Prostate gland (tissue), 2 donors: ENCODE data around the gene RPUSD1. TPM values are rescaled to one million over a fixed set of nuclear protein-coding genes. Genes with fewer than 3 reads are reported as not detected.

Source experiments
- DNase-seq: peaks from one replicate; pipeline ENCODE4 v3.0.0-alpha.2; 2019; ENCODE audit warnings: low spot score
- H3K27ac ChIP-seq, 2 donors: fragments of 200-600 bp; sonication (generic); 2 replicates each; pipeline ENCODE4 v1.5.1; 2017 to 2019
- H3K27me3 ChIP-seq: fragments of 200-600 bp; sonication (generic); replicated peaks from 2 replicates; pipeline ENCODE4 v1.5.1; 2019; ENCODE audit not compliant: insufficient read depth
- H3K36me3 ChIP-seq, 2 donors: fragments of 200-600 bp; sonication (generic); 1 replicate in 1 of 2; 2 replicates in 1 of 2; pipeline versions ENCODE4 v1.5.1 to v1.8.1; 2017 to 2019
- H3K4me1 ChIP-seq: fragments of 200-600 bp; sonication (generic); replicated peaks from 2 replicates; pipeline ENCODE4 v1.5.1; 2019
- H3K4me3 ChIP-seq, 2 donors: fragments of 200-600 bp; sonication (generic); 2 replicates each; pipeline ENCODE4 v1.5.1; 2017 to 2019
- H3K9me3 ChIP-seq: fragments of 200-600 bp; sonication (generic); 2 replicates; pipeline ENCODE4 v1.5.1; 2017
- POLR2A ChIP-seq: fragments of 450-650 bp; IDR thresholded peaks from one replicate; pipeline ENCODE4 v1.6.1; 2016; ENCODE audit warnings: antibody characterized with exemption, mild to moderate bottlenecking
- POLR2AphosphoS5 ChIP-seq: sonication (generic); formaldehyde crosslinking; IDR thresholded peaks from one replicate; pipeline ENCODE4 v1.6.1; 2017; ENCODE audit warnings: antibody characterized with exemption
- WGBS: methylation state at CpG from one replicate; pipeline ENCODE4 v1.1.5; 2018; 5-methylcytosine and 5-hydroxymethylcytosine counted together
- intact Hi-C: fragments of 100-400 bp; cut with DNase I; formaldehyde crosslinking; loops from one replicate; pipeline ENCODE4 v1.14.2; 2022
- total RNA-seq, 2 donors: library from RNA; depleted of rRNA; stranded (reverse); fragments of >200 nt; gene quantifications; one replicate each; pipeline ENCODE4 v1.1.0, GENCODE V29; 2016
- TF ChIP-seq, protein P1 (sequence below), 4 experiments: fragments of 200-600 bp in 2 of 4; fragments of 450-650 bp in 2 of 4; sonication (generic) in 2 of 4; IDR thresholded peaks; 1 replicate in 3 of 4; 2 replicates in 1 of 4; pipeline ENCODE4 v1.5.1; 2016 to 2019; ENCODE audit warnings: antibody characterized with exemption in 4 of 4, mild to moderate bottlenecking in 2 of 4, moderate library complexity in 2 of 4

Gene RPUSD1
- total RNA-seq, 2 donors from 2014 or later = 22.0 to 32.4 TPM

- peaks cover 2% of the 10 kb centered on the region for H3K27me3 ChIP-seq
- H3K36me3 ChIP-seq = no peaks in the 10 kb centered on the region
- H3K4me3 ChIP-seq = no peak overlapping the region
- no peak overlapping the region for H3K27ac ChIP-seq
- H3K4me1 ChIP-seq = no peaks in the 10 kb centered on the region
- WGBS = 80% methylated on average over 2 of the region's 13 CpGs
- intact Hi-C loops = no loop called here
- TF ChIP-seq POLR2AphosphoS5 = no peak
- no peak for TF ChIP-seq POLR2A
- TF ChIP-seq, protein P1, sequence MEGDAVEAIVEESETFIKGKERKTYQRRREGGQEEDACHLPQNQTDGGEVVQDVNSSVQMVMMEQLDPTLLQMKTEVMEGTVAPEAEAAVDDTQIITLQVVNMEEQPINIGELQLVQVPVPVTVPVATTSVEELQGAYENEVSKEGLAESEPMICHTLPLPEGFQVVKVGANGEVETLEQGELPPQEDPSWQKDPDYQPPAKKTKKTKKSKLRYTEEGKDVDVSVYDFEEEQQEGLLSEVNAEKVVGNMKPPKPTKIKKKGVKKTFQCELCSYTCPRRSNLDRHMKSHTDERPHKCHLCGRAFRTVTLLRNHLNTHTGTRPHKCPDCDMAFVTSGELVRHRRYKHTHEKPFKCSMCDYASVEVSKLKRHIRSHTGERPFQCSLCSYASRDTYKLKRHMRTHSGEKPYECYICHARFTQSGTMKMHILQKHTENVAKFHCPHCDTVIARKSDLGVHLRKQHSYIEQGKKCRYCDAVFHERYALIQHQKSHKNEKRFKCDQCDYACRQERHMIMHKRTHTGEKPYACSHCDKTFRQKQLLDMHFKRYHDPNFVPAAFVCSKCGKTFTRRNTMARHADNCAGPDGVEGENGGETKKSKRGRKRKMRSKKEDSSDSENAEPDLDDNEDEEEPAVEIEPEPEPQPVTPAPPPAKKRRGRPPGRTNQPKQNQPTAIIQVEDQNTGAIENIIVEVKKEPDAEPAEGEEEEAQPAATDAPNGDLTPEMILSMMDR (IDR thresholded peaks at IDR 0.05) = no peak
- no peaks in the 10 kb centered on the region for H3K9me3 ChIP-seq
- no peak for DNase-seq
Observed at GRCh38 chr16:770411-770810, 17.8 kb downstream of the RPUSD1 start.

DNA sequence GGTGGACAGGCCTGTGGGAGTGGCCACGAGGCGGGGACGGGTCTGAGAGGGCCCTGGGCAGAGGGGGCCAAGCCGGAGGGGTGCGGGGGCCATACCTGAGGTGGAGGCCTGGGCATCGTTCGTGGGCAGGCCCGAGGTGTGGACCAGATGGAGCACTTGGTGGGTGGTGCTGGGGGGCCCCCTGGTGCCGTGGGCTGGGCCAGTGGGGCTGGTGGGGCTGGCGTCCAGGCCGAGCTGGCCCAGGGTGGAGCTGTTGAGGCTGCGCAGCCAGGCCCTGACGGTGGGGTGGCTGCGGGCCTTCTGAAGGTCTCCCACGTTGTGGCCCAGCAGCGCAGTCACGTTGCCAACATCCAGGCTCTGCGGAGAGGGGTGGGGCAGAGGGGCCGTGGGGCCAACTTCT, 18.2 kb downstream of the RPUSD1 start:
- no peaks in the 10 kb centered on the region for H3K36me3 ChIP-seq
- no peaks in the 10 kb centered on the region for H3K9me3 ChIP-seq
- TF ChIP-seq, protein P1 (IDR thresholded peaks at IDR 0.05) = no peak
- TF ChIP-seq POLR2AphosphoS5 (no peak), POLR2A (no peak)
- intact Hi-C loops = no loop called here
- no peak overlapping the region for H3K27ac ChIP-seq
- no peak for DNase-seq
- peaks cover 2% of the 10 kb centered on the region for H3K27me3 ChIP-seq
- WGBS = 69% methylated on average over 19 of the region's 19 CpGs
- H3K4me3 ChIP-seq = no peak overlapping the region
- H3K4me1 ChIP-seq = no peaks in the 10 kb centered on the region

DNA sequence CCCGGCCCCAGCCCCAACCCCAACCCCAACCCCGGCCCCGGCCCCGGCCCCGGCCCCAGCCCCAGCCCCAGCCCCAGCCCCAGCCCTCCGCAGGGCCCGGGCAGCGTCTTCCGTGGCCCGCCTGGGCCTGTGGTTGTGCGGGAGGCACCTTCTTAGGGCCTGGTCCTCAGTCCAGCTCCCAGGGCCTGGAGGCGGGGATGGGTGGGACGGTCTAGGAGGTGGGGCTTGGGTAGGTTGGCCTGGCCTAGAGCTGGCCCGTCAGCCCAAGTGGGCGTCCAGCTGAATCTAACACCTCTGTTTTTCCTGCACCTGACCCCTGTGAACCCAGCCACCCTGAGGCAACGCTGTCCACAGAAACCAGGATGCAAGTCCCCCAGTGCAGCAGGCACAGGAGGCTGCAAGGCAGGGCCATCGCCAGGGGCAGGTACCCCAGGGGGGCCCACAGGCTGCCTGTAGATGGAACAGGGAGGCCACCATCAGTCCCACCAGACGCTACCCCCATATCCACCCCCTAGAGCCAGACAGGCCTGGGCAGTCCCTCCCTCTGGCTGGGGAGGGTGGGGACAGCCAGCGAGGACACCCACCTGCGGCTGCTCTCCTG, 18.9 kb downstream of the RPUSD1 start:
- 81% methylated on average over 16 of the region's 20 CpGs for WGBS
- no peak for TF ChIP-seq POLR2AphosphoS5
- TF ChIP-seq POLR2A = no peak
- TF ChIP-seq, protein P1 (IDR thresholded peaks at IDR 0.05) = no peak

DNA sequence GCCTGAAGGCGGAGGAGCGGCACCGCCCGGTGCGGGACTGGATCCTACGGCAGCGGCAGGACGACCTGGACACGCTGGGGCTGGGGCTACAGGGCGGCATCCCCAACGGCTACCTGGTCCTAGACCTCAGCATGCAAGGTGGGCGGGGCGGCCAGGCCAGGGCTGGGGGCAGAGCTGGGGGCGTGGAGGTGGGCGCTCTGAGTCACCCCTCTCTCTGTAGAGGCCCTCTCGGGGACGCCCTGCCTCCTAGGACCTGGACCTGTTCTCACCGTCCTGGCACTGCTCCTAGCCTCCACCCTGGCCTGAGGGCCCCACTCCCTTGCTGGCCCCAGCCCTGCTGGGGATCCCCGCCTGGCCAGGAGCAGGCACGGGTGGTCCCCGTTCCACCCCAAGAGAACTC, 19.8 kb downstream of the RPUSD1 start:
- no peak for DNase-seq
- TF ChIP-seq, protein P1 (IDR thresholded peaks at IDR 0.05) = no peak
- TF ChIP-seq POLR2AphosphoS5 = no peak
- no peak for TF ChIP-seq POLR2A
- H3K27me3 ChIP-seq = peaks cover 2% of the 10 kb centered on the region
- intact Hi-C loops = no loop called here
- no peak overlapping the region for H3K27ac ChIP-seq
- H3K36me3 ChIP-seq = no peaks in the 10 kb centered on the region
- no peak overlapping the region for H3K4me3 ChIP-seq
- no peaks in the 10 kb centered on the region for H3K9me3 ChIP-seq
- WGBS = 78% methylated on average over 16 of the region's 21 CpGs
- no peaks in the 10 kb centered on the region for H3K4me1 ChIP-seq

More for the DNA sequence above, 18.9 kb downstream of the RPUSD1 start:
- Histone ChIP-seq H3K9me3 (no peaks in the 10 kb centered on the region), H3K27ac (no peak overlapping the region), H3K4me1 (no peaks in the 10 kb centered on the region), H3K36me3 (no peaks in the 10 kb centered on the region), H3K27me3 (peaks cover 2% of the 10 kb centered on the region), H3K4me3 (no peak overlapping the region)
- intact Hi-C loops = no loop called here
- DNase-seq = no peak

DNA sequence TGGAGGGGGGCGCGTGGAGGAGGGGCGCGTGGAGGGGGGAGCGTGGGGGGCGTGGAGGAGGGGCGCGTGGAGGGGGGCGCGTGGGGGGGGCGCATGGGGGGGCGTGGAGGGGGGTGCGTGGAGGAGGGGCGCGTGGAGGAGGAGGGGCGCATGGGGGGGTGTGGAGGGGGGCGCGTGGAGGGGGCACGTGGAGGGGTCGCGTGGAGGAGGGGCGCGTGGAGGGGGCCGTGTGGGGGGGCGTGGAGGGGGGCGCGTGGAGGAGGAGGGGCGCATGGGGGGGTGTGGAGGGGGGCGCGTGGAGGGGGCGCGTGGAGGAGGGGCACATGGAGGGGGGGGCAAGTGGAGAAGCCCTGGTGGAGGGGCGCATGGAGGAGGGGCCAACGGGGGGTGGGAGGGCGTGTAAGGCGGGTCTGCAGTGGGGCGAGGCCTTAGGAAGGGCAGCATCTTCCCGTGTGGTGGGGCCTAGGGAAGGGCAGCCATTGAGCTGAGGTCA, 20.4 kb downstream of the RPUSD1 start:
- no peaks in the 10 kb centered on the region for H3K36me3 ChIP-seq
- intact Hi-C loops = no loop called here
- H3K4me1 ChIP-seq = no peaks in the 10 kb centered on the region
- H3K4me3 ChIP-seq = no peak overlapping the region
- no peak for DNase-seq
- WGBS = 69% methylated on average over 27 of the region's 38 CpGs
- TF ChIP-seq POLR2AphosphoS5 = no peak
- TF ChIP-seq, protein P1 (IDR thresholded peaks at IDR 0.05) = no peak
- TF ChIP-seq POLR2A = no peak
- H3K27ac ChIP-seq = no peak overlapping the region
- peaks cover 2% of the 10 kb centered on the region for H3K27me3 ChIP-seq
- no peaks in the 10 kb centered on the region for H3K9me3 ChIP-seq
